ENCODE measurements around the gene ST6GALNAC4.
A peak's percentile ranks its signal among the peaks of the same experiment; 100 is the strongest.

ST6GALNAC4 gene

GRCh38 chr9:127917603-127918002, 762 bp upstream of the ST6GALNAC4 start:
- H3K4me3 Mint-ChIP-seq = peak overlapping the region; percentile 82
- H3K27me3 Mint-ChIP-seq = no peaks in the 10 kb centered on the region
- no peaks in the 10 kb centered on the region for H3K9me3 Mint-ChIP-seq
- peaks cover 69% of the 10 kb centered on the region for H3K4me1 Mint-ChIP-seq (ENCODE audit: low read depth)
- peak overlapping the region; percentile 61 for H3K27ac Mint-ChIP-seq
- peaks cover 12% of the 10 kb centered on the region for H3K36me3 Mint-ChIP-seq (ENCODE audit: low read depth)

GRCh38 chr9:127915801-127916719, 781 bp downstream of the ST6GALNAC4 start:
- H3K27ac Mint-ChIP-seq = peak overlapping the region; percentile 88
- H3K9me3 Mint-ChIP-seq = no peaks in the 10 kb centered on the region
- peak overlapping the region; percentile 87 for H3K4me3 Mint-ChIP-seq
- no peaks in the 10 kb centered on the region for H3K27me3 Mint-ChIP-seq
- H3K36me3 Mint-ChIP-seq (ENCODE audit: low read depth) = peaks cover 20% of the 10 kb centered on the region
- peaks cover 71% of the 10 kb centered on the region for H3K4me1 Mint-ChIP-seq (ENCODE audit: low read depth)

- peak overlapping the region; percentile 88 for H3K27ac Mint-ChIP-seq
- H3K4me1 Mint-ChIP-seq (ENCODE audit: low read depth) = peaks cover 72% of the 10 kb centered on the region
- H3K9me3 Mint-ChIP-seq = no peaks in the 10 kb centered on the region
Observed at GRCh38 chr9:127915325-127915752, 1.5 kb downstream of the ST6GALNAC4 start.

GRCh38 chr9:127913682-127914081, 3.2 kb downstream of the ST6GALNAC4 start:
- H3K9me3 Mint-ChIP-seq = no peaks in the 10 kb centered on the region
- no peak overlapping the region for H3K4me3 Mint-ChIP-seq
- H3K4me1 Mint-ChIP-seq (ENCODE audit: low read depth) = peaks cover 55% of the 10 kb centered on the region
- peak overlapping the region; percentile 40 for H3K27ac Mint-ChIP-seq
- no peaks in the 10 kb centered on the region for H3K27me3 Mint-ChIP-seq
- H3K36me3 Mint-ChIP-seq (ENCODE audit: low read depth) = peaks cover 28% of the 10 kb centered on the region

More at GRCh38 chr9:127915325-127915752, 1.5 kb downstream of the ST6GALNAC4 start:
- Mint-ChIP-seq H3K4me3 (peak overlapping the region; percentile 87), H3K36me3 (ENCODE audit: low read depth) (peaks cover 27% of the 10 kb centered on the region), H3K27me3 (no peaks in the 10 kb centered on the region)

GRCh38 chr9:127912882-127913281, 4.0 kb downstream of the ST6GALNAC4 start:
- Mint-ChIP-seq H3K4me1 (ENCODE audit: low read depth) (peaks cover 48% of the 10 kb centered on the region), H3K27me3 (no peaks in the 10 kb centered on the region), H3K27ac (peak overlapping the region; percentile 55), H3K9me3 (no peaks in the 10 kb centered on the region), H3K4me3 (no peak overlapping the region), H3K36me3 (ENCODE audit: low read depth) (peaks cover 34% of the 10 kb centered on the region)

- Mint-ChIP-seq H3K27ac (no peak overlapping the region), H3K9me3 (no peaks in the 10 kb centered on the region), H3K4me1 (ENCODE audit: low read depth) (peaks cover 46% of the 10 kb centered on the region), H3K27me3 (no peaks in the 10 kb centered on the region), H3K36me3 (ENCODE audit: low read depth) (peaks cover 34% of the 10 kb centered on the region), H3K4me3 (no peak overlapping the region)
Observed at GRCh38 chr9:127912296-127912695, 4.5 kb downstream of the ST6GALNAC4 start.

- Mint-ChIP-seq H3K27me3 (no peaks in the 10 kb centered on the region), H3K9me3 (no peaks in the 10 kb centered on the region), H3K4me1 (ENCODE audit: low read depth) (peaks cover 55% of the 10 kb centered on the region), H3K4me3 (no peak overlapping the region), H3K27ac (peak overlapping the region; percentile 83), H3K36me3 (ENCODE audit: low read depth) (peaks cover 34% of the 10 kb centered on the region)
Observed at GRCh38 chr9:127910613-127911205, 6.1 kb downstream of the ST6GALNAC4 start.

GRCh38 chr9:127909839-127910273, 7.0 kb downstream of the ST6GALNAC4 start:
- Mint-ChIP-seq H3K4me3 (no peak overlapping the region), H3K4me1 (ENCODE audit: low read depth) (peaks cover 57% of the 10 kb centered on the region), H3K27ac (no peak overlapping the region), H3K27me3 (no peaks in the 10 kb centered on the region), H3K36me3 (ENCODE audit: low read depth) (peaks cover 34% of the 10 kb centered on the region), H3K9me3 (no peaks in the 10 kb centered on the region)

GRCh38 chr9:127908660-127908926, 8.2 kb downstream of the ST6GALNAC4 start:
- no peaks in the 10 kb centered on the region for H3K9me3 Mint-ChIP-seq
- H3K36me3 Mint-ChIP-seq (ENCODE audit: low read depth) = peaks cover 29% of the 10 kb centered on the region
- no peaks in the 10 kb centered on the region for H3K27me3 Mint-ChIP-seq
- H3K4me3 Mint-ChIP-seq = no peak overlapping the region
- no peak overlapping the region for H3K27ac Mint-ChIP-seq
- H3K4me1 Mint-ChIP-seq (ENCODE audit: low read depth) = peaks cover 64% of the 10 kb centered on the region

GRCh38 chr9:127907867-127908659, 8.8 kb downstream of the ST6GALNAC4 start:
- Mint-ChIP-seq H3K36me3 (ENCODE audit: low read depth) (peaks cover 27% of the 10 kb centered on the region), H3K4me1 (ENCODE audit: low read depth) (peaks cover 69% of the 10 kb centered on the region), H3K9me3 (no peaks in the 10 kb centered on the region), H3K27me3 (no peaks in the 10 kb centered on the region), H3K4me3 (no peak overlapping the region), H3K27ac (peak overlapping the region; percentile 52)

- Mint-ChIP-seq H3K36me3 (ENCODE audit: low read depth) (peaks cover 11% of the 10 kb centered on the region), H3K4me3 (peak overlapping the region; percentile 85), H3K27ac (peak overlapping the region; percentile 98), H3K4me1 (ENCODE audit: low read depth) (peaks cover 63% of the 10 kb centered on the region), H3K9me3 (no peaks in the 10 kb centered on the region), H3K27me3 (no peaks in the 10 kb centered on the region)
Observed at GRCh38 chr9:127905788-127906191, 11.1 kb downstream of the ST6GALNAC4 start.

- Mint-ChIP-seq H3K36me3 (ENCODE audit: low read depth) (peaks cover 7% of the 10 kb centered on the region), H3K4me1 (ENCODE audit: low read depth) (peaks cover 59% of the 10 kb centered on the region), H3K9me3 (no peaks in the 10 kb centered on the region), H3K27ac (peak overlapping the region; percentile 98), H3K4me3 (peak overlapping the region; percentile 85), H3K27me3 (no peaks in the 10 kb centered on the region)
Observed at GRCh38 chr9:127905004-127905728, 11.7 kb downstream of the ST6GALNAC4 start.

- peaks cover 7% of the 10 kb centered on the region for H3K36me3 Mint-ChIP-seq (ENCODE audit: low read depth)
- no peaks in the 10 kb centered on the region for H3K9me3 Mint-ChIP-seq
- H3K27me3 Mint-ChIP-seq = no peaks in the 10 kb centered on the region
- H3K4me1 Mint-ChIP-seq (ENCODE audit: low read depth) = peaks cover 65% of the 10 kb centered on the region
- peak overlapping the region; percentile 85 for H3K4me3 Mint-ChIP-seq
- peak overlapping the region; percentile 98 for H3K27ac Mint-ChIP-seq
Observed at GRCh38 chr9:127904561-127905003, 12.3 kb downstream of the ST6GALNAC4 start.

Data from stimulated activated naive CD8-positive, alpha-beta T cell treated with anti-CD3 and anti-CD28 coated beads, Interleukin-15, Interleukin-2, amounts not matched to agents 100 ng/mL and 50 ng/mL, for 24 hours (primary cell).